AG09319 (cell line): ENCODE data around the gene SELE.

Experiments used
- DNase-seq: peaks from one replicate; pipeline ENCODE4 v3.0.0-alpha.2; 2010; ENCODE audit warnings: low read depth; ENCODE audit errors: extremely low read depth
- TF ChIP-seq, protein P1 (sequence below): IDR thresholded peaks from 2 replicates; pipeline ENCODE4 v1.5.1; 2011; ENCODE audit warnings: low read depth, mild to moderate bottlenecking, inconsistent platforms, low read length, moderate library complexity

The SELE gene

DNA sequence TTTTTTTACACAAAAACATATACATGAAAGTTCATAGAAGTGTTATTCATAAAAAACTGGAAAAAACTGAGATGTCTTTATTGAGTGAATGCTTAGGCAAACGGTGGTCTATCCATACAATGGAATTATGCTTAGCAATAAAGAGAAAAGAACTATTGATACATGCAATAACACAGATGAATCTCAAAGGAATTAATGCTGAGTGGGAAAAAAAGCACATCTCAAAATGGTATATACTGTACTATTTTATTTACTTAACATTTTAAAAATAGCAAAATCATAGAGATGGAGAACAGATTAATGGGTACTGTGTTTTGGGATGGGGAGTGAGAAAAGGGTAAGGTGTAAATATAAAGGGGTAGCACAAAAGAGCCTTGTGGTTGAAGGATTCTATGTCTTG is 31.0 kb upstream of the SELE start:
- TF ChIP-seq, protein P1, sequence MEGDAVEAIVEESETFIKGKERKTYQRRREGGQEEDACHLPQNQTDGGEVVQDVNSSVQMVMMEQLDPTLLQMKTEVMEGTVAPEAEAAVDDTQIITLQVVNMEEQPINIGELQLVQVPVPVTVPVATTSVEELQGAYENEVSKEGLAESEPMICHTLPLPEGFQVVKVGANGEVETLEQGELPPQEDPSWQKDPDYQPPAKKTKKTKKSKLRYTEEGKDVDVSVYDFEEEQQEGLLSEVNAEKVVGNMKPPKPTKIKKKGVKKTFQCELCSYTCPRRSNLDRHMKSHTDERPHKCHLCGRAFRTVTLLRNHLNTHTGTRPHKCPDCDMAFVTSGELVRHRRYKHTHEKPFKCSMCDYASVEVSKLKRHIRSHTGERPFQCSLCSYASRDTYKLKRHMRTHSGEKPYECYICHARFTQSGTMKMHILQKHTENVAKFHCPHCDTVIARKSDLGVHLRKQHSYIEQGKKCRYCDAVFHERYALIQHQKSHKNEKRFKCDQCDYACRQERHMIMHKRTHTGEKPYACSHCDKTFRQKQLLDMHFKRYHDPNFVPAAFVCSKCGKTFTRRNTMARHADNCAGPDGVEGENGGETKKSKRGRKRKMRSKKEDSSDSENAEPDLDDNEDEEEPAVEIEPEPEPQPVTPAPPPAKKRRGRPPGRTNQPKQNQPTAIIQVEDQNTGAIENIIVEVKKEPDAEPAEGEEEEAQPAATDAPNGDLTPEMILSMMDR = no peak
- DNase-seq = no peak

DNA sequence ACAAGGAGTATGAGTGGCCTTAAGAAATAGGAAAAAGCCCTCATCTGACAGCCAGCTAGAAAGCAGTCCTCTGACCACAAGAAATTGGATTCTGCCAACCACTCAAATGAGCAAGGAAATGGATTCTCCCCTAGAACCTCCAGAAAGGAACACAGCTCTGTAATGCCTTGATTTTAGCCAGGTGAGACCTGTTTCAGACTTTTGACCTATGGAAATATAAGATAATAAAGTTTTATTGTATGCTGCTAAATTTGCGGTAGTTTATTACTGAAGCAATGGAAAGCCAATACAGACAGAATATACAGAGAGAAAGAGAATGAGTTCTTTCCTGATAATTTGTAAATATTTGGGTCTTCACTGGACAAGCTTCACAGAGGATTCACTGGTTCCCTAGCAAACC is 28.8 kb upstream of the SELE start:
- DNase-seq = no peak
- TF ChIP-seq, protein P1 = no peak

DNA sequence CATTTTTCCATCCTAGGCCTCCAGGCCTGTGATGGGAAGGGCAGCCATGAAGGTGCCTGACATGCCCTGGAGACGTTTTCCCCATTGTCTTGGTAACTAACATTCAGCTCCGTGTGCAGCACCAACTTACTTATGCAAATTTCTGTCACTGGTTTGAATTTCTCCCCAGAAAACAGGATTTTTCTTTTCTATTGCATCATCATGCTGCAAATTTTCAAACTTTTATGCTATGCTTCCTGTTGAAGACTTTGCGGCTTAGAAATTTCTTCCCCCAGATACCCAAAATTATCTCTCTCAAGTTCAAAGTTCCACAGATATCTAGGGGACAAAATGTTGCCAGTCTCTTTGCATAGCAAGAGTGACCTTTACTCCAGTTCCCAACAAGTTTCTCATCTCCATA is 25.2 kb upstream of the SELE start:
- DNase-seq = no peak
- TF ChIP-seq, protein P1 = no peak

DNA sequence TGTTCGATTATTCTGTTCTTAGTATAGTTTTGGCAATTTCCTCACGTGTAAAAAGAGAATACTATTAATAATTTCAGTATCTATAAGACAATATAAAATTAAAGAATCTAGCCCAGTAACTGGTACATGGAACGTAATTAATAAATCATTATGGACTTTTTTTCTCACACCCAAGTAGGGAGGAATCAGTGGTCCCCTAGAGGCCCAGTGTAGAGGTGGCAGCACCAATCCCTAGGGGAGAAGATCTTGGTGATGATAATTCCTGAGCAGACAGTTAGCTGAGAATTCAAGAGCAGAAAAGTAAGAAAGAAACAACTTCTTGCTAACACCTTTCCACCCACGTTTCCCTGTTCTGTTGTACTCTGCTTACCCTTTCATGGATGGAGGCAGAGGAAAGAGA is 19.7 kb upstream of the SELE start:
- DNase-seq = no peak
- TF ChIP-seq, protein P1 = no peak

DNA sequence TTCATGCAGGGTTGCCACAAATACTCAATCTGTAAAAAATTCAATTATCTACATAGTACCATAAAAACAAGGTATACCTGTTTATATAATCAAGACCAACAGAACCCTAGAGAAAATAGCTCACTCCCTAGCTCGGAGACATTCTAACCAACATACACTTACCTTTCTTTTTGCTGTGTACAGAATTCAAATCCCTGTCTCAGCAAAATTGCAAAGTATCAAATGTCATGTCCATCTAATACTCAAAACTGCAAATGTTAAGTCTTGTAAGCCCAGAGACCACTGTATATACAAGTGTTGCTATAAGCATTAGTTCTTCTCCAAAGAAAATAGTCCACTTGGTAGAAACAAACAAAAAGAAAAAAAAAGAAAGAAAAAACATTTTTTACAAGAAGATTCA is 16.2 kb upstream of the SELE start:
- TF ChIP-seq, protein P1 = no peak
- DNase-seq = no peak

DNA sequence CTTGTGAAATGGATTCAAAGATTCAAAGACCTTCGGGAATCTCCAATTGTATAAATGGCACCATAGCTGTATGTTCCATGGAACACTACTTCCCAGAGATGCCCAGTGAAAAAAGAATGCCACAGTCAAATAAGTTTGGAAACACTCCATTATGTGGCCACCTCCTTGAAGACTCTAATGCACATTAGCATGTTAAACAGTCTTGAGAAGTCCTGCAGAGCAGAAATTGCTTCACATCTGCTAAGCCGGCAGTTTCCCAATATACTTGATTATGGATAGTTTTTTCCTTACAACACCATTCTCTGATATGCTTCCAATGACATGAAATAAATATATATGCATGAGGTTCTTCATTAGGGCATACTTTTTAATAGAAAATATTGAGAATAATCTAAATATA is 12.7 kb upstream of the SELE start:
- DNase-seq = no peak
- TF ChIP-seq, protein P1 = no peak

DNA sequence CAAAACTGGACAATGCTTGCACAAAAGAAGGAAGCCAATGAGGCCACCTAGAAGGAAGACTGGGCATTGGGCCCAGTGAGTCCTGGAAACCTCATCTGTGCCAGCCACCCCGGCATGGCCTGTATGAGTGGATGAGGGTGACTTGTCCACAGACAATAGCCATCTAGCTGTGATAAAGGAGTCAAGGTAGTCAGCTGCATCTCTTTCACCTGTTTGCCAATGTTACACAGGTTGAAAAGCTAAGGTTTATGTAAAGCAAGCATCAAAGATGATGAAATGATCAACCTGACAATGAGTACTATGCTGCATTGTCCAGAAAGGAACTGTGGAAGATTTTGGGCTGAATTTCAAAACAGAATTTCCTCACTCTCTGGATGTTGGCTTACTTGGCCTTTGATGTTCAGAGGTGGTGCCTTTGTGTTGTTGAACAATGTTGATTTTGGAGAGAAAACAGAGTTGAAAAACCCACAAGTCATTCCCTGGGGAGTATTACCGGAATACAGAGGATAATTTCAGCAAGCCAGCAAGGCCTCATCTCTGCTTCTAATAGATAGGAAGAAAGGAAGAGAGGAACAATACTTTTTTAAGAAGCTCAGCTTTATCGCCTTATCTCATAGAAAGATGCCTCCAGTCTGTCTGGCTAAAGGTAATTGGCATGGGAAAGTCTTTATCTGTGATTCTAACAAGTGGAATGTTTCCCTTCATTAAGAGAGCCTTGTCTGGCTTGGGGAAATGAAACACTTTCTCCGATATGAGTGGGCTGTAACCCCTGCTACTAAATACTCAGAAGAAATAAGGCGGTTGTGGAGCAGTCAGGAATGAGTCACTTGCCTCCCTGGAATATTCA is 11.4 kb upstream of the SELE start:
- TF ChIP-seq, protein P1 = no peak
- DNase-seq = no peak
